ENCODE results near the gene PTAFR.

PTAFR gene

DNA sequence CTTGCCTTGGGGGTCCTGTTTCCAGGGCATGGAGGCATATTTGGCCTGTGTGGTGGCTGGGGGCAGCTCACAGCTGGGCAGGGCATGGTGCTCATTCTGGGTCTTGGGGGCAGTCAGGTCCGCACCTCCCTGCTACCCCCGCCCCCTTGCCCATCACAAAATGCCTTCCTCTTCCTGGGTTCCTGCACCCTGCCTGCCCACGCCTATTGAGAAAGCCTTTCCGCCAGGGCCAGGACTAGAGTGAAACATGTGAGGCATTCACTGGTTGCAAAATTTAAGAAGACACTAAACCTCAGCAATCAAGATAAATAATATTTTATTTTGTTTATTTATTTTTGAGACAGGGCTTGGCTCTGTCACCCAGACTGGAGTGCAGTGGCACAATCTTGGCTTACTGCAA is 19.7 kb downstream of the PTAFR start:
- TF ChIP-seq, protein P1, sequence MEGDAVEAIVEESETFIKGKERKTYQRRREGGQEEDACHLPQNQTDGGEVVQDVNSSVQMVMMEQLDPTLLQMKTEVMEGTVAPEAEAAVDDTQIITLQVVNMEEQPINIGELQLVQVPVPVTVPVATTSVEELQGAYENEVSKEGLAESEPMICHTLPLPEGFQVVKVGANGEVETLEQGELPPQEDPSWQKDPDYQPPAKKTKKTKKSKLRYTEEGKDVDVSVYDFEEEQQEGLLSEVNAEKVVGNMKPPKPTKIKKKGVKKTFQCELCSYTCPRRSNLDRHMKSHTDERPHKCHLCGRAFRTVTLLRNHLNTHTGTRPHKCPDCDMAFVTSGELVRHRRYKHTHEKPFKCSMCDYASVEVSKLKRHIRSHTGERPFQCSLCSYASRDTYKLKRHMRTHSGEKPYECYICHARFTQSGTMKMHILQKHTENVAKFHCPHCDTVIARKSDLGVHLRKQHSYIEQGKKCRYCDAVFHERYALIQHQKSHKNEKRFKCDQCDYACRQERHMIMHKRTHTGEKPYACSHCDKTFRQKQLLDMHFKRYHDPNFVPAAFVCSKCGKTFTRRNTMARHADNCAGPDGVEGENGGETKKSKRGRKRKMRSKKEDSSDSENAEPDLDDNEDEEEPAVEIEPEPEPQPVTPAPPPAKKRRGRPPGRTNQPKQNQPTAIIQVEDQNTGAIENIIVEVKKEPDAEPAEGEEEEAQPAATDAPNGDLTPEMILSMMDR (IDR thresholded peaks at IDR 0.05) = no peak
- Histone ChIP-seq H3K4me3 (ENCODE audit: low read depth, low read length) (no peak overlapping the region), H3K79me2 (no peaks in the 10 kb centered on the region), H2AFZ (no peak overlapping the region), H3K4me2 (ENCODE audit: low read length) (no peak overlapping the region), H3K36me3 (ENCODE audit: control insufficient read depth, insufficient read depth, low read length) (no peaks in the 10 kb centered on the region), H3K27ac (no peak overlapping the region), H3K9me3 (ENCODE audit: control insufficient read depth, low read length) (no peaks in the 10 kb centered on the region), H3K4me1 (no peaks in the 10 kb centered on the region), H3K27me3 (ENCODE audit: control insufficient read depth, insufficient read depth, low read length) (no peaks in the 10 kb centered on the region), H3K9ac (no peak overlapping the region)

DNA sequence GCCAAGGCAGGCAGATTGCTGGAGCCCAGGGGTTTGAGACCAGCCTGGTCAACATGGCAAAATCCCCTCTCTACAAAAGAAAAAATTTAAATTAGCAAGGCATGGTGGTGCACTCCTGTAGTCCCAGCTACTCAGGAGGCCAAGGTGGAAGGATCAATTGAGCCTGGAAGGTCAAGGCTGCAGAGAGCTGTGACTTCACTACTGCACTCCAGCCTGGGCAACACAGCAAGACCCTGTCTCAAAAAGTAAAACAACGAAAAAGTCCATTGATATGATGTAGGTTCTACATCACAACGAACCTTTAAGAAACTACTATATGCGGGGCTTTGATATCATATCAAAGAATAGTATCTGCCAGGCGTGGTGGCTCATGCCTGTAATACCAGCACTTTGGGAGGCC is 20.9 kb downstream of the PTAFR start:
- Histone ChIP-seq H3K4me3 (ENCODE audit: low read depth, low read length) (no peak overlapping the region), H3K27ac (no peak overlapping the region), H3K9ac (no peak overlapping the region), H3K27me3 (ENCODE audit: control insufficient read depth, insufficient read depth, low read length) (no peaks in the 10 kb centered on the region), H2AFZ (no peak overlapping the region), H3K4me1 (no peaks in the 10 kb centered on the region), H3K79me2 (no peaks in the 10 kb centered on the region), H3K36me3 (ENCODE audit: control insufficient read depth, insufficient read depth, low read length) (no peaks in the 10 kb centered on the region), H3K9me3 (ENCODE audit: control insufficient read depth, low read length) (no peaks in the 10 kb centered on the region), H3K4me2 (ENCODE audit: low read length) (no peak overlapping the region)
- TF ChIP-seq, protein P1 (IDR thresholded peaks at IDR 0.05) = no peak

DNA sequence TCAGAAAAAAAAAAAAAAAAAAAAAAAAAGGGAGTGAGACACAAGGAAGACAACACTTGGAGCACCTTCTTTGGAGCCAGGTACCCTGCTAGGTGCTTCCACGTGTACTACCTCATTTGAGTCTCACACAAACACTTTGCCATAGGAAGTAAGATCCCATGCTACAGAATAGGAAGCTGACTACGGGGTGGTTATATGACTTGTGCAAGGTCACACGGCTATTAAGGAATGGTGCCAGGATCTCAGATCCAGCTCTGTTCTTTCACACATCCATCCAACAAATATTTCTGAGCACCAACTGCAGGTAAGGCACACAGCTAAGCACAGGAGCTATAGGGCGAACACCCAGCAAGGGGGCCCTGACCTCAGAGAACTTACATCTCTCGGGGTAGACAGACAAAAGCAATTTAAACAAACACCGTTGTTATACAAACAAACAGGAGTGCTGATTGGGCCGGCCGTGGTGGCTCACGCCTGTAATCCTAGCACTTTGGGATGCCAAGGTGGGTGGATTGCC is 22.4 kb downstream of the PTAFR start:
- Histone ChIP-seq H3K79me2 (no peaks in the 10 kb centered on the region), H3K4me3 (ENCODE audit: low read depth, low read length) (no peak overlapping the region), H3K27me3 (ENCODE audit: control insufficient read depth, insufficient read depth, low read length) (no peaks in the 10 kb centered on the region), H3K9ac (no peak overlapping the region), H2AFZ (no peak overlapping the region), H3K36me3 (ENCODE audit: control insufficient read depth, insufficient read depth, low read length) (no peaks in the 10 kb centered on the region), H3K4me2 (ENCODE audit: low read length) (no peak overlapping the region), H3K27ac (no peak overlapping the region), H3K9me3 (ENCODE audit: control insufficient read depth, low read length) (no peaks in the 10 kb centered on the region), H3K4me1 (no peaks in the 10 kb centered on the region)
- TF ChIP-seq, protein P1 (IDR thresholded peaks at IDR 0.05) = no peak

DNA sequence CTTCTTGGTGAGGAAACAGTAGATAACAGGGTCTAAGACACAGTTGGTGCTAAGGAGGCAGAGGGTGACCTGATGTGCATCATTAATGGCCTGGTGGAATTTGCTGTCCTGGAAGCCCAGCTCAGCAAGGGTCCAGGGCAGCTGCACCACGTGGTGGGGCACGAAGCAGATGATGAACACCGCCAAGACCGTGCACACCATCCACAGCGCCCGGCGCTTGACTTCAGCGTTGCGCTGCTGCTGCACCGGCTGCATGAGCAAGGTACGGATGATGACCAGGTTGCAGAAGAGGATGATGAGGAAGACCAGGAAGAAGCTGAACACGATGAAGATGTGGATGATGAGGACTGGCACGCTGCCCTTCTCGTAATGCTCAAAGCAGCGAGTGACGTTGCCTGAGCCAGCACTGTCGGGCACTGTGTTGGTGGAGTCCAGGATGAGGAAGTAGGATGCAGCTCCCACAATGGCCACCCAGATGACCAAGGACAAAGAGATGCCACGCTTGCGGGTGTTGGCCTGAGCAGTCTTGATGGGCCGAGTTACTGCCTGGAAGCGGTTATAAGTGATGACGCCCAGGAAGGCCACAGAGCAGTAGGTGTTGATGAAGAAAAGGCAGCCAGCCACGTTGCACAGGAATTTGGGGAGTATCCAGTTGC is 26.2 kb downstream of the PTAFR start:
- TF ChIP-seq, protein P1 (IDR thresholded peaks at IDR 0.05) = no peak
- no peak overlapping the region for H3K4me2 ChIP-seq (ENCODE audit: low read length)
- no peak overlapping the region for H3K27ac ChIP-seq
- no peak overlapping the region for H2AFZ ChIP-seq
- H3K9me3 ChIP-seq (ENCODE audit: control insufficient read depth, low read length) = no peaks in the 10 kb centered on the region
- H3K4me3 ChIP-seq (ENCODE audit: low read depth, low read length) = no peak overlapping the region
- H3K4me1 ChIP-seq = no peaks in the 10 kb centered on the region
- no peaks in the 10 kb centered on the region for H3K27me3 ChIP-seq (ENCODE audit: control insufficient read depth, insufficient read depth, low read length)
- H3K36me3 ChIP-seq (ENCODE audit: control insufficient read depth, insufficient read depth, low read length) = no peaks in the 10 kb centered on the region
- H3K79me2 ChIP-seq = no peaks in the 10 kb centered on the region
- no peak overlapping the region for H3K9ac ChIP-seq

DNA sequence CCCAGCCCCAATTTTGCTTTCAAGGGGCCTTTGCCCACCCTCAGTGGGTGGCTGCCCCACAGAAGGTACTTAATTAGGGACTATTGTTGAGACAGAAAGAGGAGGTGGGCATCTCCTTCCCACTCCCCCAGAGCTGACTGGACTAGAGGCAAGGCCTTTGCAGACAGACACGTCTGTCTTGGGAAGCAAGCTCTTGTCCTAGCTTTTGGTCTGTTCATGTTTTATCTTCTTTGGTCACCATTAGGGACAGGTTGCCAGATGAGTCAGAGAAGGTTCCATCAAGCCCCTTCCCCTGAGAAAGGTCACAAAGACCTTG is 27.7 kb downstream of the PTAFR start:
- Histone ChIP-seq H3K4me1 (no peaks in the 10 kb centered on the region), H3K4me2 (ENCODE audit: low read length) (no peak overlapping the region), H3K79me2 (no peaks in the 10 kb centered on the region), H3K36me3 (ENCODE audit: control insufficient read depth, insufficient read depth, low read length) (no peaks in the 10 kb centered on the region), H3K27me3 (ENCODE audit: control insufficient read depth, insufficient read depth, low read length) (no peaks in the 10 kb centered on the region), H3K9me3 (ENCODE audit: control insufficient read depth, low read length) (no peaks in the 10 kb centered on the region), H3K9ac (no peak overlapping the region), H2AFZ (no peak overlapping the region), H3K4me3 (ENCODE audit: low read depth, low read length) (no peak overlapping the region), H3K27ac (no peak overlapping the region)
- TF ChIP-seq, protein P1 (IDR thresholded peaks at IDR 0.05) = no peak
